HG03159 (cell line): Measurements from ENCODE around the gene STK11.

ENCODE experiments used
- ATAC-seq: cut with Tn5 transposase; IDR thresholded peaks from one replicate; pipeline ENCODE4 v1.9.1; 2021; ENCODE audit warnings: mild to moderate bottlenecking, moderate library complexity; ENCODE audit not compliant: unreplicated experiment

The STK11 gene

DNA sequence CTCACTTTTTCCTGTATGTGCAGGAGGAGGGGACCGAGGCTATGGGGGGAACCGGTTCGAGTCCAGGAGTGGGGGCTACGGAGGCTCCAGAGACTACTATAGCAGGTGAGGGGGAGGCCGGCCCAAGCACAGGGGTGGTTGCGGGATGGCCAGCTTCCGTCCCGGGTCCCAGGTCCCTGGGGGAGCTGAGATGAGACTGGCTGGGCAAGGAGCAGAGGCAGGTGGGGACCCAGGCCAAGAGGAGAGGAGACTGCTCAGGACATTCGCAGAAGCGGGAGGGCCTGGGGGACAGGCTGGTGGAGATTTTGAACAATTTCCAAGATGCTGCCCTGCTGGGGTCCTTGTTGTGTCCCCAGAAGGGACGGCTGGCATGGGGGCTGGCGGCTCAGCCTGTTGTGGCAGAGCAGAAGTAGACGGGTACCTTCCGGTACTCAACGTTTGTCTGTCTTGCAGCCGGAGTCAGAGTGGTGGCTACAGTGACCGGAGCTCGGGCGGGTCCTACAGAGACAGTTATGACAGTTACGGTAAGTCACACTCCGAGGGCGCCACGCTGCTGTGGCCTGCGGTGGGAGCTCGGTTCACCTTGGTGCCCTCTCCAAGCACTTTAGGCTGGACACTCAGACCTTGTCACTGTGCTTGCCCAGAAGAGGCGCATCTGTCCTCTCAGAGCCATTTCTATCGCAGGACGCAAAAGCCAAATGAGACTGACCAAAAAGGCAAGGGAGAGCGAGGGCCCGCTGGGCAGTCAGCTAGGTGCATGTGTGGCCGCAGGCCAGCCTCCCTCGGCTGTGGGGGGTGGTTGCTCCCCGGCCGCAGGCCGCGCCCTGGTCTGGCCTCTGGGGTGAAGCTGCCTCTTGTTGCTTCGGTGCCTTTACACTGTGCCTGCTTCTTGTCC is 66.2 kb downstream of the STK11 start:
- ATAC-seq = no peak

DNA sequence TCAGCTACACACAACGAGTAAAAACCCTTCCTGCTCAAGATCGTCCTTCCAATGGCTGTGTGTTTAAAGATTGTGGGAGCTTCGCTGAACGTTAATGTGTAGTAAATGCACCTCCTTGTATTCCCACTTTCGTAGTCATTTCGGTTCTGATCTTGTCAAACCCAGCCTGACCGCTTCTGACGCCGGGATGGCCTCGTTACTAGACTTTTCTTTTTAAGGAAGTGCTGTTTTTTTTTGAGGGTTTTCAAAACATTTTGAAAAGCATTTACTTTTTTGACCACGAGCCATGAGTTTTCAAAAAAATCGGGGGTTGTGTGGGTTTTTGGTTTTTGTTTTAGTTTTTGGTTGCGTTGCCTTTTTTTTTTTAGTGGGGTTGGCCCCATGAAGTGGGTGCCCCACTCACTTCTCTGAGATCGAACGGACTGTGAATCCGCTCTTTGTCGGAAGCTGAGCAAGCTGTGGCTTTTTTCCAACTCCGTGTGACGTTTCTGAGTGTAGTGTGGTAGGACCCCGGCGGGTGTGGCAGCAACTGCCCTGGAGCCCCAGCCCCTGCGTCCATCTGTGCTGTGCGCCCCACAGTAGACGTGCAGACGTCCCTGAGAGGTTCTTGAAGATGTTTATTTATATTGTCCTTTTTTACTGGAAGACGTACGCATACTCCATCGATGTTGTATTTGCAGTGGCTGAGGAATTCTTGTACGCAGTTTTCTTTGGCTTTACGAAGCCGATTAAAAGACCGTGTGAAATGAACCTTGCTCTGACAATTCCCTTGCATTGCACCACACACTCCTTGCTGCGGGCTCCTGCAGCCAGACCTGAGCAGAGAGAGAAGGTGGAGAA is 67.1 kb downstream of the STK11 start:
- ATAC-seq = no peak

GRCh38 chr19:1273263-1274041 is 67.9 kb downstream of the STK11 start:
- no peak for ATAC-seq

- ATAC-seq = no peak
These were observed 68.7 kb downstream of the STK11 start for GRCh38 chr19:1274081-1274851.

GRCh38 chr19:1274852-1275259 is 69.3 kb downstream of the STK11 start:
- no peak for ATAC-seq

GRCh38 chr19:1275260-1275975 is 69.8 kb downstream of the STK11 start, which contains the start of gene FAM174C:
TSS of gene FAM174C (plus strand) at chr19:1275530. CDS start at chr19:1275550, 20 bp downstream.
- ATAC-seq = peak; percentile 65

- ATAC-seq = no peak
These were observed 70.5 kb downstream of the STK11 start for GRCh38 chr19:1275976-1276627.

- ATAC-seq = no peak
These were observed 71.0 kb downstream of the STK11 start for GRCh38 chr19:1276628-1277022.

- ATAC-seq = no peak
These were observed 71.5 kb downstream of the STK11 start for GRCh38 chr19:1277061-1277460.
